K562 (cell line): ENCODE data around the gene STAP1. TPM values are rescaled to one million over a fixed set of nuclear protein-coding genes. Genes with fewer than 3 reads are reported as not detected.
A peak's percentile ranks its signal among the peaks of the same experiment; 100 is the strongest.

ENCODE experiments used
- CBFA2T2 ChIP-seq: fragments of 450-650 bp; conservative IDR thresholded peaks from 2 replicates; pipeline ENCODE4 v1.6.1; 2017; ENCODE audit warnings: mild to moderate bottlenecking
- CCNT2 ChIP-seq: IDR thresholded peaks from 2 replicates; pipeline ENCODE4 v1.6.1; 2011; ENCODE audit warnings: borderline replicate concordance, low read depth, mild to moderate bottlenecking, moderate library complexity, mixed read lengths, low read length; ENCODE audit not compliant: insufficient read length; ENCODE audit errors: extremely low read depth
- CREB1 ChIP-seq, 2 experiments: sonication (generic) in 1 of 2; formaldehyde crosslinking in 1 of 2; IDR thresholded peaks; 2 replicates each; pipeline versions ENCODE4 v1.6.1 to v1.8.0; 2012 to 2022; ENCODE audit warnings: inconsistent platforms in 1 of 2, mild to moderate bottlenecking in 1 of 2, missing genetic modification reagents in 1 of 2, moderate library complexity in 1 of 2
- CTCFL ChIP-seq: IDR thresholded peaks from 2 replicates; pipeline ENCODE4 v1.6.1; 2011; ENCODE audit warnings: borderline replicate concordance, low read depth, mild to moderate bottlenecking, moderate library complexity, low read length; ENCODE audit not compliant: insufficient read depth, poor library complexity, severe bottlenecking
- DDX20 ChIP-seq: fragments of 450-650 bp; IDR thresholded peaks from 2 replicates; pipeline ENCODE4 v1.6.1; 2016; ENCODE audit warnings: missing genetic modification characterization, low read depth, mild to moderate bottlenecking, missing compliant biosample characterization, moderate library complexity
- DIDO1 ChIP-seq: fragments of 450-650 bp; IDR thresholded peaks from 2 replicates; pipeline ENCODE4 v1.6.1; 2016; ENCODE audit warnings: low read depth, missing biosample characterization, missing genetic modification characterization
- DPF2 ChIP-seq: fragments of 450-650 bp; IDR thresholded peaks from 2 replicates; pipeline ENCODE4 v1.6.1; 2016
- E2F4 ChIP-seq: sonication (generic); formaldehyde crosslinking; IDR thresholded peaks from 2 replicates; pipeline ENCODE4 v1.8.0; 2022; ENCODE audit warnings: mild to moderate bottlenecking, low read depth, missing genetic modification reagents
- HDAC1 ChIP-seq, 2 experiments: fragments of 450-650 bp; IDR thresholded peaks; 2 replicates each; pipeline ENCODE4 v1.6.1; 2016 to 2017; ENCODE audit warnings: inconsistent platforms in 1 of 2, mild to moderate bottlenecking in 1 of 2, moderate library complexity in 1 of 2
- HLTF ChIP-seq: fragments of 450-650 bp; IDR thresholded peaks from 2 replicates; pipeline ENCODE4 v1.6.1; 2016
- IFI16 ChIP-seq: fragments of 250-450 bp; sonication (Bioruptor Pico); IDR thresholded peaks from 2 replicates; pipeline ENCODE4 v2.1.2; 2022; ENCODE audit warnings: mild to moderate bottlenecking, inconsistent platforms
- ILK ChIP-seq: fragments of 450-650 bp; IDR thresholded peaks from 2 replicates; pipeline ENCODE4 v1.6.1; 2016; ENCODE audit warnings: missing genetic modification characterization, low read depth, mild to moderate bottlenecking, missing compliant biosample characterization, moderate library complexity, borderline replicate concordance
- MCM5 ChIP-seq: fragments of 450-650 bp; IDR thresholded peaks from 2 replicates; pipeline ENCODE4 v1.6.1; 2016; ENCODE audit warnings: low read depth
- NCOA2 ChIP-seq, 2 experiments: fragments of 450-650 bp; IDR thresholded peaks; 2 replicates each; pipeline ENCODE4 v1.6.1; 2018; ENCODE audit warnings: mild to moderate bottlenecking in 2 of 2, moderate library complexity in 1 of 2; ENCODE audit not compliant: partially characterized antibody in 2 of 2
- NRF1 ChIP-seq, 2 experiments: fragments of 450-650 bp; IDR thresholded peaks in 1 of 2; conservative IDR thresholded peaks in 1 of 2; 2 replicates each; pipeline ENCODE4 v1.6.1; 2014; ENCODE audit warnings: mild to moderate bottlenecking in 2 of 2
- RFX7 ChIP-seq: fragments of 250-450 bp; sonication (Bioruptor Pico); IDR thresholded peaks from 2 replicates; pipeline ENCODE4 v1.5.1; 2021; ENCODE audit warnings: mild to moderate bottlenecking
- SMAD3 ChIP-seq: fragments of 450-650 bp; formaldehyde crosslinking; conservative IDR thresholded peaks from 2 replicates; pipeline ENCODE4 v1.4.0; 2020; ENCODE audit warnings: mild to moderate bottlenecking
- TCF3 ChIP-seq: sonication (generic); formaldehyde crosslinking; IDR thresholded peaks from 2 replicates; pipeline ENCODE4 v1.4.0; 2020; ENCODE audit warnings: mild to moderate bottlenecking, missing genetic modification reagents
- TCFL5 ChIP-seq: fragments of 250-450 bp; sonication (Bioruptor Pico); conservative IDR thresholded peaks from 2 replicates; pipeline ENCODE4 v1.6.1; 2021; ENCODE audit warnings: mild to moderate bottlenecking, moderate library complexity, matching md5 sums
- U2AF1 ChIP-seq: fragments of 200-400 bp; formaldehyde crosslinking; optimal IDR thresholded peaks from 2 replicates; pipeline ENCODE3; 2017; ENCODE audit warnings: mild to moderate bottlenecking, low read depth, low read length, moderate library complexity
- ZNF143 ChIP-seq: sonication (generic); formaldehyde crosslinking; IDR thresholded peaks from 2 replicates; pipeline ENCODE4 v1.9.0; 2022; ENCODE audit warnings: mild to moderate bottlenecking, missing genetic modification reagents
- ZNF212 ChIP-seq: fragments of 450-650 bp; formaldehyde crosslinking; IDR thresholded peaks from 2 replicates; pipeline ENCODE4 v1.4.0; 2020; ENCODE audit warnings: mild to moderate bottlenecking
- ZNF224 ChIP-seq: sonication (generic); formaldehyde crosslinking; IDR thresholded peaks from 2 replicates; pipeline ENCODE4 v1.8.0; 2022; ENCODE audit warnings: mild to moderate bottlenecking, missing genetic modification reagents
- ZNF253 ChIP-seq: fragments of 250-450 bp; sonication (Bioruptor Pico); conservative IDR thresholded peaks from 2 replicates; pipeline ENCODE4 v1.6.1; 2021; ENCODE audit warnings: mild to moderate bottlenecking
- ZNF655 ChIP-seq: fragments of 250-450 bp; sonication (Bioruptor Pico); IDR thresholded peaks from 2 replicates; pipeline ENCODE4 v1.5.0; 2021
- polyA plus RNA-seq, 8 experiments: library from polyadenylated mRNA; depleted of rRNA in 4 of 8; stranded (reverse) in 5 of 8; unstranded in 3 of 8; fragments of >200 nt; fragmentation: Nextera tagmentation in 2 of 8; fragmentation: Illumina TruSeq in 1 of 8; extraction: Ambion mirVana in 2 of 8; extraction: Trizol in 1 of 8; gene quantifications; 2 replicates each; pipeline versions ENCODE4 v1.2.1 to v1.2.3, GENCODE V29; 2011 to 2014; ENCODE audit warnings: inconsistent platforms in 1 of 8, missing spikeins in 1 of 8
- total RNA-seq, 7 experiments: library from RNA; depleted of rRNA in 6 of 7; stranded (reverse); fragments of >200 nt in 6 of 7; fragmentation: Illumina TruSeq in 2 of 7; extraction: Trizol in 2 of 7; gene quantifications; 2 replicates each; pipeline versions ENCODE4 v1.2.1 to v1.2.3, GENCODE V29; 2011 to 2021; ENCODE audit warnings: low replicate concordance in 1 of 7

STAP1 gene
- total and polyA plus RNA-seq, 9 of the 15 experiments (the other 6 are each of a cell fraction or from before 2014, with no cell fraction given): 0.50 to 5.6 (median 1.4) TPM

- TF ChIP-seq DIDO1: peak; percentile 12; the same call in 1 of the 2 replicates
- TF ChIP-seq CCNT2: peak; percentile 54
- TF ChIP-seq TCF3 (CRISPR knock-in tag): peak; percentile 67; the same call in 1 of the 2 replicates
- no peak for TF ChIP-seq TCFL5 (CRISPR knock-in tag)
- peak; percentile 96 for TF ChIP-seq DPF2
- no peak for TF ChIP-seq ZNF224 (CRISPR knock-in tag)
- peak in 1 of 2 experiments; percentile 54 for TF ChIP-seq NCOA2 (IDR thresholded peaks at IDR 0.05; ENCODE audit: partially characterized antibody in 2 of 2)
- no peak for TF ChIP-seq ZNF212 (CRISPR knock-in tag)
- no peak for TF ChIP-seq NRF1 (conservative IDR thresholded peaks at IDR 0.05 in 1 of 2, IDR thresholded peaks at IDR 0.05 in 1 of 2)
- no peak for TF ChIP-seq ZNF143 (CRISPR knock-in tag)
- TF ChIP-seq SMAD3 (CRISPR knock-in tag): no peak
- no peak for TF ChIP-seq DDX20 (tag)
- TF ChIP-seq U2AF1: no peak
- TF ChIP-seq IFI16 (CRISPR knock-in tag): no peak
- TF ChIP-seq ZNF253 (CRISPR knock-in tag): no peak
- peak; percentile 70 for TF ChIP-seq CBFA2T2
- TF ChIP-seq HDAC1 (IDR thresholded peaks at IDR 0.05): no peak; a peak in 1 of 4 replicates
- no peak for TF ChIP-seq MCM5
- TF ChIP-seq ILK: 0 out of 2 replicates have a peak, but pooled peaks have one; percentile 33
- TF ChIP-seq RFX7 (CRISPR knock-in tag): no peak
- TF ChIP-seq ZNF655 (CRISPR knock-in tag): no peak
- no peak for TF ChIP-seq E2F4 (CRISPR knock-in tag)
- no peak for TF ChIP-seq HLTF
- TF ChIP-seq CREB1 (IDR thresholded peaks at IDR 0.05): peak; percentile 44; the same call in 1 of the 2 replicates
- TF ChIP-seq CREB1 (CRISPR knock-in tag; IDR thresholded peaks at IDR 0.05): no peak
- no peak for TF ChIP-seq CTCFL
These were observed 35.5 kb upstream of the STAP1 start (continued) for GRCh38 chr4:67522851-67523671.
